ENCODE data around the gene PKNOX2.

The PKNOX2 gene

DNA sequence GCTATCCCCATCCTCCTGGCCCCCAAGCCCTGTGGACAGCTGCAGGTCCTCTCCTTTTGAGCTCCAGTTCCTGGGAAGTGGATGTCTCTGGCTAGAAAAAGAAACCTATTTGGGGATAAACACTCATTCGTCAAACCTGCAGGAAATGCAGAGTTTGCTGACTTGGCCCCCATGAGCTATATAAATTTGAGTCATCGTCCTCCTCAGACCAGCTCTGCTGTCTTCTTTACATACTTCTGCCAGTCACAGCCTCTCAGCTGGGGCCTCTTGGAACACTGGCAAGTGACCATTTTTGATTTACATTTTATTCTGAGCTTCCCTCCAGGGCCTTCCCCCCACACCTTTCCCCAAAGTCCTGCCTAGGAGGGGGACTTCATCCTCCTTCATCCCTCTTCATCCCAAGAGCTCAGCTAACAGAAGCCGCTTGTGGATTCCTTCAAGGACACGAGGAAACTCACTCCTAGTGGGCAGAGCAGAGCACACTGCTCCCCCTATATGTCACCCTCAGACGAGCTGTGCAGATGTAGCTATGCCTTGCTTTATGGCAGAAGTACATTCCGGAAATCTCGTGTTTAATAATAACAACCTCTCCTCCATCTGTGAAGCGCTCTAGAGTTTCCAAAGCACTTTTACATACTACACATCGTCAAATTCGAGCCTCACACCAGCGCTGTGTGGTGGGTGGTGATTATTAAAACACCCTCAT is 199.7 kb downstream of the PKNOX2 start:
- no peak for DNase-seq (ENCODE audit: low read depth)

DNA sequence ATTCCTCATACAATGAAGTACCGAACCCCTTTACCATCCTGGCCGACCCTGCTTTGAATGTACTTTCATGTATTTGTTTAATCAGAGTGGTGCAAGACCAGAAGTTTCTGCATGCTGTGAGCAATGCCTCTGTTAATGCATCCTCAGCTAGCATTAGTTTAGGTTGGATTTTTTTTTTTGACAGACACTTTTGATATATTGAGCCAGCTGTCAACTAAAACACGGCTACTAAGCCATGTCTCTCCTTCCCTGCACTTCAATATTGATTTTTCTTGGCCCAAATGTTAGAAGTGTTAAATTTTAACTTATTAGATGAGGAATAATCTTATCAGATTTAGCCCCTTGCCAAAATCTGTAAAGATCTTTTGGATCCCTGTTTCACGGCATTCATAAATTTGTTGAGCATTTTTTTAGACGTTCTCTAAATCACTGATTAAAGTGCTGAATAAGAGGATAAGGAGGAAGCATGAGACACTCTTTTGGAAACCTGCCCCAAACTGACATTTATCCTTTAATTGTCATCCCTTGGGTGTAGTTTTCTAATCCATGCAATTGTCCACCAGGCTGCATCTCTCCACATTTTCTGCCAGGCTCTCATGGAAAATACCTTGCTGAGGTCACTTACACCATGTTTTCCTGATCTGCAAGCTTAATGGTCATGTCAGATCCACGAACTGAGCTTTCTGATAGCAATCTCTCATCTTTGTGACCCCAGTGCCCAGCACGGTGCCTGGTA is 200.8 kb downstream of the PKNOX2 start:
- DNase-seq (ENCODE audit: low read depth): no peak

GRCh38 chr11:125367710-125368109 is 203.2 kb downstream of the PKNOX2 start:
- DNase-seq (ENCODE audit: low read depth): no peak

DNA sequence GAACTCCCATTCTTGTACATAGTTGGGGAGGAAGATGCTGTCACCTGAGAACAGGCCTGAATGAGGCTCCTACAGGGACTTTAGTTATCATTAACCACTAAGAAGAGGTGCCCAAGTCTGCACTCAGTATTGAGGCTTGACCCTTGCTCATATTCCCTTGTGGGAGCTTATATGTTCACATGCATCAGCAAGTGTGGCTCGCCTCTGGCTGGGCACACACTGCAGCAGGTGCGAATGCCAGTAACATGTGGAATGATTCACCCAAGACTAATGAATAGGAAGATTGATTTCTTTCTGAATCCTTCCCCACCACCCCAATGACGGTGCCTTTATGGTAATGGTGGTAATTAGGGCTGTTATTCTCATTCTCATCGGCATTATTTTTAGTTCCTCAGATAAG is 204.2 kb downstream of the PKNOX2 start:
- DNase-seq (ENCODE audit: low read depth): no peak

DNA sequence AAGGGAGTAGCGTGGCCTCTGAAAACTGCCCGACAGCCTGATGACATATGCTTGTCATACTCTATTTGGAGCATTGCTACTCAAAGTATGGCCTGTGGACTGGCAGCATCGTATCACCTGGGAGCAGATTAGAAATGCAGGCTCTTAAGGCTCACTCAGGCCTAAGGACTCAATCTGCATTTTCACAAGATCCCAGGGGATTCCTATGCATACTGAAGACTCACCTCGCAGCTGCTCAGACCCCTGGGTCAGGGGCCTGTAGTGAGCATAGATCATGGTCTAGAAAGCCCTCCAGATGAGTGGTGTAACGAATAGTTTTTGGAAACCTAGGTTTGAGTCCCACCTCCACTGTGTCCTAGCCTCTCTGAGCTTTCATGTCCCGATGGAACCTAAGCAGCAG is 205.3 kb downstream of the PKNOX2 start:
- no peak for DNase-seq (ENCODE audit: low read depth)

GRCh38 chr11:125370561-125371389 is 206.2 kb downstream of the PKNOX2 start:
- DNase-seq (ENCODE audit: low read depth): no peak

GRCh38 chr11:125371431-125371935 is 206.9 kb downstream of the PKNOX2 start:
- no peak for DNase-seq (ENCODE audit: low read depth)

DNA sequence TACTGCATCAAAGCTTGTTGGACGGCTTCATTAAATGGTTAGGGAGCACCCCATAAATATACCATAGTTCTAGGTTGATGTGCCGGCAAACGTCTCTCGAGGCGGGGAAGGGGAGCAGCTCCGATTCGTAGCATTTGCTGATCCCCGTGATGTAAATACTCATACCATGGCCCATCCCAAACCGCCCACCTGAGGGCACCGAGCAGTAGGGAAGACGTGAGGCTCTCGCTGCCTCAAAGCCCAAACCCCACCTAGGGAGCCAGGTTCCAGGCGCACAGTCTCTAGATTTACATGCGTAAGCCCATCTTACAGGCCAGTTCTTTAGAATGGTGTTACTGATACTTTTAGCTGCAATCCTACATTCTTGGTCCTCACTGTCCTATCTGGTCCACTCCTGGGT is 207.5 kb downstream of the PKNOX2 start:
- DNase-seq (ENCODE audit: low read depth): no peak

- no peak for DNase-seq (ENCODE audit: low read depth)
Observed at GRCh38 chr11:125372911-125373310, 208.4 kb downstream of the PKNOX2 start.

- no peak for DNase-seq (ENCODE audit: low read depth)
Observed at GRCh38 chr11:125373426-125374391, 209.2 kb downstream of the PKNOX2 start.

DNA sequence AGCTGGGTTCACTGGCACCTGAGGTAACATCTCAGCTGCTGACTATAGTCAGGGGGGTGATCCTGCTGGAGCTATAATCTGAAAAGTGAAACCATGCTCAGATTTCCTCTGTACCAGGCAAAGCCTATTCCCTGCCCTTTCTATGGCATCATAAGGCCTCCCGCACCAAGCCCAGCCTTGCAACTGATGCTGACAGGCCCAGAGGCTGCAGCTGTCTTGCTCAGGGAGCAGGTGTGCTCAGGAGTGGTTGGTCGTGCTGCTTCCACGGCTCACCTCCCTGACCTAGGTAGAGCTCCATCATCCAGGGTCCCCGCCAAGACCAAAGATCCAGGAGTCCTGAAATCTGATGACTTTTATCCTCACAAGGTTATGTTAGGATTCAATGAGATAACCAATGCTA is 209.8 kb downstream of the PKNOX2 start:
- no peak for DNase-seq (ENCODE audit: low read depth)

DNA sequence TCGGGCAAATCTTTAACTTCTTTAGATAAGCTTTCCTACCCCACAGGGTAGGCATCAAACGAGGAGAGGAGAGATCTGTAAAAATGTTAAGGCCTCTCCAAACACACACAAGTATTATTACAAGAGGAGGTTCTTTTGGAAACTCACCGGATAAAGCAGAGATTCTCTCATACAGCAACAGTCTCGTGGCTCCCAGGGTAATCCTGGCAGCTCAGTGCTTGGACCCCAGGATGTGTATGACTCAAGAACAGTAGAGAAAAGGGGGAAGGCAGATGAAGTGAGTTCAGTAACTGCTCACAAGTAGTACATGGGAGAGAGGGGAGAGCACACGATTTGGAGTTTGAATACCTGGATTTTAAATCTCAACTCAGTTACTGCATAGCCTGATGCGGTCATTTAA is 210.6 kb downstream of the PKNOX2 start:
- no peak for DNase-seq (ENCODE audit: low read depth)

- DNase-seq (ENCODE audit: low read depth): no peak
Observed at GRCh38 chr11:125376117-125376516, 211.6 kb downstream of the PKNOX2 start.

DNA sequence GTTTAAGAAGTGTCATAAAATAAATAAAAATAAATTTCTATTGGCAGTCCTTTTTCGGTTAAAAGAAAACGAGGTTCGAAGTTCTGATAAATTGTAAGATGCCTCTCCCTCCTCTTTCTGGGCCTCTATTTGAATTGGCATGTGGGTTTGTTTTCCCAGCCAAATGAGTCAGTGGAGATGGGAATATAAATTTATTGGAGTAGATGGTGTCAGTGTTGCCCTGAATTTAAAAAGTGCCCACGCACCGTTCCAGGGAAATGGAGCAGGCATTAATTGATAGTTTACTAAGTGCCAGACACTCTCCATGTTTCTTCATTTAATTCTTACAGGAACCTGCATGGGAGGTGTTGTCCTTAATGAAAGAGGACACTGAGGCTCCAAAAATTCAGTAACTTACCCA is 212.3 kb downstream of the PKNOX2 start:
- peak; percentile 63 for DNase-seq (ENCODE audit: low read depth)

DNA sequence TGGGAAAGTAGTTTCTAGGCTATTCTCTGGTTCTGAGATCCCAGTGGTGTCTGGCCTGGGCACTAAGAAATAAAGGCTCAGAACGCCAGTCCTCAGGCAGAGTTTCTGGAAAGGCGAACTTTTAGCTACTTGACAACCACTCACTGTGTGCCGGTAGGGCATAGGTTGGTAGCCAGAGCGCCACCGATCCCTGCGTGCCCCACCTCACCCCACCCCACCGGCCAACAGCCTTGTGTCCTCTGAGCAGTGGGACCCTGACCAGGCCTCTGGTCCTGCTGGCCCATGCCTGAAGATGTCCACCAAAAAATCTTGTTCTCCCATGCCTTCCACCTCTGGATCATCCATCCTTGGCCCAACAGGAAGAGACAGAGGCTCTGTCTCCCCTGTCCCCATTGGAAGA is 213.5 kb downstream of the PKNOX2 start:
- no peak for DNase-seq (ENCODE audit: low read depth)

GRCh38 chr11:125378571-125378970 is 214.0 kb downstream of the PKNOX2 start:
- no peak for DNase-seq (ENCODE audit: low read depth)

DNA sequence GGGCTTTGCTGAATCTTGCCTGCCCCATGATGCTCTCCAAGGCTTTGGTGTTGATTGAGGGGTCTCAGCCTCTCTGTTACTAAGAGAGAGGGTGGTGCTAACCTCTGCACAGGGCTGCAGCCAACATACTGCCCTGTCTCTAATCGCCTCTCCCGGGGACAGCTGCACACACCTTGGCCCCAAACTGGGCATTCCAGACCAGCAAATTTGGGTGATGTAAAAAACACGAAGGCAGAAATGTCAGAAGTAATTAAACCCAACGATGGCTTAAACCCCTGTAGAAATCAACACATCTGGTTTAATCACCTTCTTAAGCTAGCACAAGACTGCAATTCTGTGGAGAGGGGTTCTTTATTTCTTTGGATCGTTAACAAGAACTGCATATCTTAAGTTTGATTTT is 215.0 kb downstream of the PKNOX2 start:
- no peak for DNase-seq (ENCODE audit: low read depth)

GRCh38 chr11:125379981-125380380 is 215.4 kb downstream of the PKNOX2 start:
- DNase-seq (ENCODE audit: low read depth): no peak

- DNase-seq (ENCODE audit: low read depth): no peak
Observed at GRCh38 chr11:125380756-125381445, 216.3 kb downstream of the PKNOX2 start.

GRCh38 chr11:125381499-125382044 is 217.0 kb downstream of the PKNOX2 start:
- no peak for DNase-seq (ENCODE audit: low read depth)

Measured in stromal cell of bone marrow (primary cell).